ENCODE data around the gene POFUT2. TPM values are rescaled to one million over a fixed set of nuclear protein-coding genes. Genes with fewer than 3 reads are reported as not detected.

The POFUT2 gene
- total RNA-seq, result 10 to 100 TPM; 17.5 to 48.9 (median 19.8) TPM

GRCh38 chr21:45287438-45288391, at the start of gene POFUT2:
Gene POFUT2 (minus strand): TSS chr21:45287895. CDS start chr21:45287871, 24 bp downstream.
- ATAC-seq (ENCODE audit: low FRiP score) (peak; percentile 84), DNase-seq (ENCODE audit: low spot score) (peak; percentile 87)
- TF ChIP-seq CTCF (IDR thresholded peaks at IDR 0.05), result no peak

- no peak for TF ChIP-seq CTCF (IDR thresholded peaks at IDR 0.05)
- ATAC-seq (ENCODE audit: low FRiP score), result no peak
- no peak for DNase-seq (ENCODE audit: low spot score)
Observed at GRCh38 chr21:45336870-45337269, 49.2 kb upstream of the POFUT2 start.

- DNase-seq (ENCODE audit: low spot score), result no peak
- no peak for ATAC-seq (ENCODE audit: low FRiP score)
- TF ChIP-seq CTCF (IDR thresholded peaks at IDR 0.05), result no peak
Observed at GRCh38 chr21:45336535-45336810, 48.8 kb upstream of the POFUT2 start.

- no peak for TF ChIP-seq CTCF (IDR thresholded peaks at IDR 0.05)
- DNase-seq (ENCODE audit: low spot score) (no peak), ATAC-seq (ENCODE audit: low FRiP score) (no peak)
Observed at GRCh38 chr21:45335761-45336534, 48.3 kb upstream of the POFUT2 start.

GRCh38 chr21:45335151-45335760, 47.6 kb upstream of the POFUT2 start:
- no peak for TF ChIP-seq CTCF (IDR thresholded peaks at IDR 0.05)
- ATAC-seq (ENCODE audit: low FRiP score), result no peak
- DNase-seq (ENCODE audit: low spot score), result no peak

GRCh38 chr21:45334591-45335081, 46.9 kb upstream of the POFUT2 start:
- no peak for TF ChIP-seq CTCF (IDR thresholded peaks at IDR 0.05)
- ATAC-seq (ENCODE audit: low FRiP score), result no peak
- DNase-seq (ENCODE audit: low spot score), result no peak
